CD14-positive monocyte (primary cell): Measurements from ENCODE around the gene HUNK. TPM values are rescaled to one million over a fixed set of nuclear protein-coding genes. Genes with fewer than 3 reads are reported as not detected.

Source experiments
- DNase-seq, 3 donors: peaks; one replicate each; pipeline ENCODE4 v3.0.0-alpha.2; 2011 to 2022
- H2AFZ ChIP-seq: 2 replicates; pipeline ENCODE4 v1.6.0; 2012; ENCODE audit warnings: mild to moderate bottlenecking, low read depth, low read length, inconsistent platforms; ENCODE audit not compliant: insufficient read depth, poor library complexity, severe bottlenecking
- H3K27ac ChIP-seq, 2 donors: 1 replicate in 1 of 2; 2 replicates in 1 of 2; pipeline ENCODE4 v1.5.1; 2012 to 2013; ENCODE audit warnings: low read length in 2 of 2, control low read depth in 1 of 2, inconsistent platforms in 1 of 2, low read depth in 1 of 2, mild to moderate bottlenecking in 1 of 2
- H3K27me3 ChIP-seq, 2 donors: one replicate each; pipeline versions ENCODE4 v1.6.0 to v1.6.1; 2011 to 2013; ENCODE audit warnings: low read length in 2 of 2; ENCODE audit not compliant: control insufficient read depth in 2 of 2, insufficient read depth in 2 of 2
- H3K36me3 ChIP-seq, 2 donors: replicated peaks in 1 of 2; 1 replicate in 1 of 2; 2 replicates in 1 of 2; pipeline versions ENCODE4 v1.5.1 to v1.6.1; 2012 to 2013; ENCODE audit warnings: low read length in 2 of 2, control low read depth in 1 of 2, inconsistent platforms in 1 of 2, mild to moderate bottlenecking in 1 of 2; ENCODE audit not compliant: insufficient read depth in 2 of 2, control insufficient read depth in 1 of 2
- H3K4me1 ChIP-seq, 2 donors: 1 replicate in 1 of 2; 2 replicates in 1 of 2; pipeline versions ENCODE4 v1.5.1 to v1.6.1; 2012 to 2013; ENCODE audit warnings: low read length in 2 of 2, control low read depth in 1 of 2, inconsistent platforms in 1 of 2, mild to moderate bottlenecking in 1 of 2, moderate library complexity in 1 of 2; ENCODE audit not compliant: insufficient read depth in 2 of 2, control insufficient read depth in 1 of 2
- H3K4me2 ChIP-seq: replicated peaks from 2 replicates; pipeline ENCODE3; 2012; ENCODE audit warnings: low read length, moderate library complexity, mild to moderate bottlenecking; ENCODE audit not compliant: poor library complexity, severe bottlenecking; ENCODE audit errors: extremely low read depth
- H3K4me3 ChIP-seq, 3 experiments: fragments of 200-600 bp in 1 of 3; sonication (generic) in 1 of 3; replicated peaks in 1 of 3; 1 replicate in 2 of 3; 2 replicates in 1 of 3; pipeline ENCODE4 v1.5.1; 2011 to 2013; ENCODE audit warnings: low read length in 3 of 3, mild to moderate bottlenecking in 3 of 3, control low read depth in 2 of 3, low read depth in 2 of 3, inconsistent platforms in 1 of 3, moderate library complexity in 1 of 3
- H3K79me2 ChIP-seq: 2 replicates; pipeline ENCODE4 v1.6.0; 2012; ENCODE audit warnings: mild to moderate bottlenecking, control low read depth, inconsistent platforms, low read length, moderate library complexity; ENCODE audit not compliant: insufficient read depth
- H3K9ac ChIP-seq: 2 replicates; pipeline ENCODE4 v1.6.0; 2017; ENCODE audit warnings: low read length, mild to moderate bottlenecking; ENCODE audit not compliant: insufficient read depth, poor library complexity, severe bottlenecking
- H3K9me3 ChIP-seq, 2 donors: replicated peaks in 1 of 2; 1 replicate in 1 of 2; 2 replicates in 1 of 2; pipeline versions ENCODE4 v1.5.1 to v1.6.1; 2012 to 2013; ENCODE audit warnings: low read length in 2 of 2, control low read depth in 1 of 2; ENCODE audit not compliant: control insufficient read depth in 1 of 2, insufficient read depth in 1 of 2
- H4K20me1 ChIP-seq: 2 replicates; pipeline ENCODE4 v1.6.0; 2012; ENCODE audit warnings: mild to moderate bottlenecking, low read length, control low read depth, moderate library complexity; ENCODE audit not compliant: insufficient read depth
- H3K27ac Mint-ChIP-seq, 7 donors: one replicate each; pipeline ENCODE4 v1.8.0; 2020; ENCODE audit warnings: mild to moderate bottlenecking in 7 of 7, mixed read lengths in 7 of 7, moderate library complexity in 6 of 7, inconsistent platforms in 2 of 7
- H3K27me3 Mint-ChIP-seq, 3 donors: one replicate each; pipeline ENCODE4 v1.8.0; 2021 to 2022; ENCODE audit warnings: low read depth in 3 of 3, mild to moderate bottlenecking in 3 of 3, mixed read lengths in 3 of 3, moderate library complexity in 3 of 3, inconsistent platforms in 1 of 3
- H3K36me3 Mint-ChIP-seq, 2 donors: one replicate each; pipeline ENCODE4 v1.8.0; 2020; ENCODE audit warnings: mixed read lengths in 2 of 2, inconsistent platforms in 1 of 2, mild to moderate bottlenecking in 1 of 2
- H3K4me1 Mint-ChIP-seq: one replicate; pipeline ENCODE4 v1.8.0; 2020; ENCODE audit warnings: mild to moderate bottlenecking, mixed read lengths
- H3K4me3 Mint-ChIP-seq, 2 donors: one replicate each; pipeline ENCODE4 v1.8.0; 2020; ENCODE audit warnings: mild to moderate bottlenecking in 2 of 2, mixed read lengths in 2 of 2, moderate library complexity in 1 of 2
- H3K9me3 Mint-ChIP-seq, 7 donors: one replicate each; pipeline ENCODE4 v1.8.0; 2020 to 2022; ENCODE audit warnings: mixed read lengths in 7 of 7, mild to moderate bottlenecking in 6 of 7, moderate library complexity in 6 of 7, inconsistent platforms in 2 of 7
- CTCF ChIP-seq: fragments of 200-600 bp; IDR thresholded peaks from one replicate; pipeline ENCODE4 v1.8.0; 2022; ENCODE audit warnings: antibody characterized with exemption, mild to moderate bottlenecking
- WGBS: methylation state at CpG from one replicate; pipeline ENCODE4 v1.1.5; 2013; ENCODE audit warnings: missing lambda C conversion rate; ENCODE audit not compliant: insufficient coverage; 5-methylcytosine and 5-hydroxymethylcytosine counted together
- intact Hi-C, 2 donors: fragments of 100-400 bp; cut with micrococcal nuclease; formaldehyde crosslinking; loops; one replicate each; pipeline versions ENCODE4 v1.15.0 to v1.15.1; 2023
- polyA plus RNA-seq, 3 donors: library from polyadenylated mRNA; depleted of rRNA in 1 of 3; unstranded in 2 of 3; stranded (reverse) in 1 of 3; fragments of 300-500 nt in 2 of 3; fragments of >200 nt in 1 of 3; fragmentation: Illumina TruSeq in 2 of 3; gene quantifications; 1 replicate in 2 of 3; 2 replicates in 1 of 3; pipeline ENCODE4 v1.2.3, GENCODE V29; 2012 to 2021

The HUNK gene
- polyA plus RNA-seq, 3 donors: not detected

GRCh38 chr21:31846690-31847089, 26.1 kb upstream of the HUNK start:
- no peaks in the 10 kb centered on the region for H3K4me1 Mint-ChIP-seq
- Histone ChIP-seq H3K4me3 (no peak overlapping the region), H3K27ac (no peak overlapping the region), H3K4me2 (no peak overlapping the region), H3K79me2 (no peaks in the 10 kb centered on the region), H3K4me1 (no peaks in the 10 kb centered on the region), H3K36me3 (no peaks in the 10 kb centered on the region), H4K20me1 (no peaks in the 10 kb centered on the region), H3K9me3 (no peaks in the 10 kb centered on the region), H3K27me3 (peaks cover 0 to 8% of the 10 kb centered on the region in 2 donors), H3K9ac (no peak overlapping the region), H2AFZ (no peak overlapping the region)
- H3K27ac Mint-ChIP-seq: no peak overlapping the region
- no peaks in the 10 kb centered on the region for H3K36me3 Mint-ChIP-seq
- no peak for DNase-seq
- H3K9me3 Mint-ChIP-seq: peaks cover 3 to 12% (median 7%) of the 10 kb centered on the region in 7 donors
- H3K4me3 Mint-ChIP-seq: no peak overlapping the region
- TF ChIP-seq CTCF: no peak
- peaks cover 9 to 22% (median 16%) of the 10 kb centered on the region in 3 donors for H3K27me3 Mint-ChIP-seq
- no CpG with 5 or more reads among the region's 1 CpG for WGBS
- intact Hi-C loops: no loop called here

GRCh38 chr21:31847761-31848160, 25.1 kb upstream of the HUNK start:
- no peaks in the 10 kb centered on the region for H3K4me1 Mint-ChIP-seq
- H4K20me1 ChIP-seq: no peaks in the 10 kb centered on the region
- no peaks in the 10 kb centered on the region for H3K36me3 ChIP-seq
- peaks cover 0 to 4% of the 10 kb centered on the region in 2 donors for H3K27me3 ChIP-seq
- no peaks in the 10 kb centered on the region for H3K79me2 ChIP-seq
- H3K9me3 ChIP-seq: peaks cover 0 to 3% of the 10 kb centered on the region in 2 donors
- no peaks in the 10 kb centered on the region for H3K36me3 Mint-ChIP-seq
- no peak for DNase-seq
- intact Hi-C loops: no loop called here
- H3K9ac ChIP-seq: no peak overlapping the region
- H3K4me3 ChIP-seq: no peak overlapping the region
- H3K27me3 Mint-ChIP-seq: peaks cover 9 to 20% (median 11%) of the 10 kb centered on the region in 3 donors
- 100% methylated on average over 1 of the region's 3 CpGs for WGBS
- TF ChIP-seq CTCF: no peak
- H3K4me1 ChIP-seq: no peaks in the 10 kb centered on the region
- H3K4me2 ChIP-seq: no peak overlapping the region
- H2AFZ ChIP-seq: no peak overlapping the region
- no peak overlapping the region for H3K27ac Mint-ChIP-seq
- no peak overlapping the region for H3K27ac ChIP-seq
- peaks cover 4 to 14% (median 8%) of the 10 kb centered on the region in 7 donors for H3K9me3 Mint-ChIP-seq
- peak overlapping the region in 1 of 2 donors; percentile 5 for H3K4me3 Mint-ChIP-seq
